ENCODE data around the gene FADS2.

GRCh38 chr11:61905067-61905696 is 77.1 kb downstream of the FADS2 start:
- no peak for TF ChIP-seq CTCF (IDR thresholded peaks at IDR 0.05; ENCODE audit: low read depth, low read length, poor library complexity, severe bottlenecking)
- no peak for TF ChIP-seq EZH2phosphoT487 (IDR thresholded peaks at IDR 0.05; ENCODE audit: borderline replicate concordance, low read length)
